Superior temporal gyrus (tissue), 1 donor: ENCODE measurements around the gene UFM1.
"Not testable (repeated sequence)": the region's sequence is repeated elsewhere in the genome, so short reads cannot be mapped to it uniquely, and the experiment has no call there.

ENCODE experiments used
- DNase-seq: peaks from one replicate; pipeline ENCODE4 v3.0.0-alpha.2; 2016; ENCODE audit errors: extremely low spot score

UFM1 gene

DNA sequence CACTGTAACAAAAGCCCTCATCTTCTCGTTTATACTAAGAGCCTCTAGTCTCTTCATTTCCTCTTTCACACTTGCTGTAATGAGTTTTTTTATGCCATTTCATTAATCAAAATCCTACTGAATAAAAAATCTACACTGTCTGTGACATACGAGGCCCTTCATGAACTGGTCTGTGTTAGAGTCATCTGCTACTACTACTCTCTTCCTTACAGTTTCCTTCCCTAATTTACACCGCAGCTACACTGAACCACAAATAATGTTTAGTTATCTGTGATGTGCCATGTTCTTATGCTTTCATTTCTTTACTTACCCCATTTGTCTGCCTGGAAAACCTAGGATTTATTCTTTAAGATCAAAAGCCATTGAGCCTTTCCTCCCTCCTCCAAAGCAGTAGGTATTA, 16.0 kb downstream of the UFM1 start:
- DNase-seq = no peak

DNA sequence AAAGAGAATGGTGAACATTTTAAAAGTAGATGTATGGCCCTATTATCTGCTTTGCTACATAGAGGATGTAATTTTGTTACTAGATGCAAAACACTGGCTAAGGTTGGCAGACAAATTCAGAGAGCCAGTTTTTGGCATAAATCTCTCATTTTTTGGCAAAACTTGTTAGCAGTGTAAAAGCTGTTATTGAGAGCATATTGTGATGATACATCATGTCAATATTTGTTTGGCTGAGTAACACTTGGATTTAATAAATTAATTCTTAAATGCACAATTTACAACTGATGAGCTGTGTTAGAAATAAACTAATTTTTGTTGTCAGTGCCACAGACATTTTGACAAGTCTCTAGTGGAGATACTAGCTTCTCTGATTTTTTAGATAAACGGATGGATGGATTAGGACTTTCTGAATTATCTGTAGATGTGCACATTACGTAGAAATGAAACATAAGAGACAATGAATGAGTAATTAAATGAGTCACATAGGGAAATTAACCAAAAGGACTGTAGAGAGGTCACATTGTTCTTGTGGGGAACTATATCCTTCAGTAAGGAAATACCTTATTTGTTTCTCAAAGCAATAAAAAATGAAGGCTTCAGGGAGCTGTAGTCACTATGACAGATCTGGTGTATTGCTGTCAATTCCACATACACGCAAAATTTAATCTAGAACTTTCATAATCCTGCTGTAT, 17.4 kb downstream of the UFM1 start:
- no peak for DNase-seq

GRCh38 chr13:38369058-38369457, 19.4 kb downstream of the UFM1 start:
- no peak for DNase-seq

DNA sequence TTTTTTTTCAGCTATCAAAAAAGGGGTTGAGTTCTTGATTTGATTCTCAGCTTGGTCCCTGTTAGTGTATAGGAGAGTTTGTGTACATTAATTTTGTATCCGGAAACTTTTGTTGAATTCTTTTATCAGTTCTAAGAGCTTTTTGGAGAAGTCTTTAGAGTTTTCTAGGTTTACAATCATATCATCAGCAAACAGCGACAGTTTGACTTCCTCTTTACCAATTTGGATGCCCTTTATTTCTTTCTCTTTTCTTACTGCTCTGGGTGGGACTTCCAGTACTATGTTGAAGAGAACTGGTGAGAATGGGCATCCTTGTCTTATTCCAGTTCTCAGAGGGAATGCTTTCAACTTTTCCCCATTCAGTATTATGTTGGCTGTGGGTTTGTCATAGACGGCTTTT, 20.4 kb downstream of the UFM1 start:
- DNase-seq = not testable (repeated sequence)

DNA sequence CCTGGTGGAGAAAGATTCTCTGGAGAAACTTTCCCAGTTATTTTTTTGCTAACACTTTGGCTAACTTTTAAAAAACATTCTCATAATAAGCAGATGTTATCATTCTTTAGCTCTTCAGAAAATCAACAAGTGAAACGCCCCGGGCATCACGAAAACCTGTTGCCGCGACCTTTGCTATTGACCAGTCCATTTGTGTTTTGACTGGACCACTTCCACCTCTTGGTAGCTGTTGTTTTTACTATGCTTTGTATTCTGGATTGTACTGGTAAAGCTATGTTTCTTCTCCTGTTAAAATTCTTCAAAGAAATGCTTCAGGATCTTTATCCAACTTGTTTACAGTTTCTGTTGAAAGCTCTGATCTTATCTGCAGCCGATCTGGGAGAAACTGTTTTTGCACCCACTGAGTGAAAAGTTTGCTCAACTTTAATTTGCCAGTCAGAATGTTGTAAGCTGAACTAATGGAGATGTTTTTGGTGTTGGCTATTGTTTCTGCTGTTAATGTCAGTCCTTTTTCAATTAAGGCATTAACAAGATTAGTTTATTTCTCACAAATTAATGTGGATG, 23.3 kb downstream of the UFM1 start:
- no peak for DNase-seq

DNA sequence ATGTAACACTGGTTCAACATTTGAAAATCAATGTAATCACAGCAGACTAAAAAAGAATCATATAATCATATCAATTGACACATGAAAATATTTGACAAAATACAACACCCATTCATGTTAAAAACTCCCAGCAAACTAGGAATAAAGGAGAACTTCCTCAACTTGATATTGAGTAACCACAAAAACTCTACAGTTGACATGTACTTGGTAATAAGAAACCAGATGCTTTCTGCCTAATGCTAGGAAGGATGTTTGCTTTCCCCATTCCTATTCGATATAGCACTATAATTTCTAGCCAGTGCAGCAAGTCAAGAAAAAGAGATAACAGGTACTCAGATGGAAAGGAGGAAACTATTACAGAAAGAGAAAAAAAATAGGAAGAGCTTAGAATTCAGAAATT, 26.9 kb downstream of the UFM1 start:
- no peak for DNase-seq

DNA sequence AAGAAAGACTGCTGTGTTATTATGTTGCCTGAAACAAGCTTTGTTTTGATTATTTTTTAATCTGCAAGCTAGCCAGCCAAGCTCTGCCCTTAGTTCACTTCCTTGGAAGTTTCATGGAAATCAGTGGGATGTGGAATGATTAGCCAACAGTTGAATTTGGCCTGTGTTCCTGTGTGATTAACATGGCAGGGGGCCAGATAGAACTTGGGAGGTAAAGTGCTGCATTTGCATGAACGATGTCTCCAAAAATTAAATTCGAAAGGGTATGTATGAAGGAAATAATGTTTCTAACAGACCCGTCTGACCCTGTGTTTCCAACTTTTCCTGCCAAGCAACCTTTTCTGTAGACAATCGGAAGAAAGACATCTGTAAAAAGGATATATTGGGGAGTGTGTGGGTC, 32.2 kb downstream of the UFM1 start:
- no peak for DNase-seq

DNA sequence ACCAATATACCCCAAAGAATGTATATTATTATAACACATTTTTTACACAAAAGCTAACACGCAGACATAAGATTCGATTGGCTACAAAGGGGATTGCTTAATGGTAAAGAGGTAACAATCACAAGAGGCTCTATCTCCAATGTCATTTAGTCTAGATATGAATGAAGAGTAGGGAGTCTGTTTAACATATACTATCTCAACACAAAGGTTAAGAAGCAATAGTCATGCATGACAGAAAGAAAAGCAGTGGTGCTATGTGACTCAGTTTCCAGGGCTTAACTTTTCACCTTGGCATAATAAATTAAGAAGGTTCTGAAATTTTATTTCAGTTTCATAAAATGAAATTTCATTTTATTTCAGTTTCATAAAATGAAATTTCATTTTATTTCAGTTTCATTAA, 33.3 kb downstream of the UFM1 start:
- no peak for DNase-seq

- DNase-seq = no peak
These were observed 34.5 kb downstream of the UFM1 start for GRCh38 chr13:38384171-38384570.

- DNase-seq = no peak
These were observed 35.7 kb downstream of the UFM1 start for GRCh38 chr13:38385153-38385891.

- no peak for DNase-seq
These were observed 36.8 kb downstream of the UFM1 start for GRCh38 chr13:38386421-38386820.

- DNase-seq = no peak
These were observed 41.7 kb downstream of the UFM1 start for GRCh38 chr13:38391341-38391740.

- DNase-seq = no peak
These were observed 45.3 kb downstream of the UFM1 start for GRCh38 chr13:38394777-38395496.

DNA sequence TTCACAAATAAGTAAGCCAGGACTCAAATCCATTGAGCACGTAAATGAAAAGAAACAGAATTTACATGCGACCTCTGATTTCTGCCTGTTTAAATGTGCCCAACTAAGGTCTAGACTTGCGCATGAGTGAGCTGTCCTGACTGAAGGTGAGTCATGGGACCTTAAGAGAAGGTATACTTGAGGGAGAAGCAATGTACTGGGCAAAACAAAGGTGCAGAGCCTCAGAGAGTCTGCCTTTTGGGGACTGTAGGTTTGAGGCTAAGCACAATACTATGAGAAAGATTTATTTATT, 45.8 kb downstream of the UFM1 start:
- DNase-seq = no peak

DNA sequence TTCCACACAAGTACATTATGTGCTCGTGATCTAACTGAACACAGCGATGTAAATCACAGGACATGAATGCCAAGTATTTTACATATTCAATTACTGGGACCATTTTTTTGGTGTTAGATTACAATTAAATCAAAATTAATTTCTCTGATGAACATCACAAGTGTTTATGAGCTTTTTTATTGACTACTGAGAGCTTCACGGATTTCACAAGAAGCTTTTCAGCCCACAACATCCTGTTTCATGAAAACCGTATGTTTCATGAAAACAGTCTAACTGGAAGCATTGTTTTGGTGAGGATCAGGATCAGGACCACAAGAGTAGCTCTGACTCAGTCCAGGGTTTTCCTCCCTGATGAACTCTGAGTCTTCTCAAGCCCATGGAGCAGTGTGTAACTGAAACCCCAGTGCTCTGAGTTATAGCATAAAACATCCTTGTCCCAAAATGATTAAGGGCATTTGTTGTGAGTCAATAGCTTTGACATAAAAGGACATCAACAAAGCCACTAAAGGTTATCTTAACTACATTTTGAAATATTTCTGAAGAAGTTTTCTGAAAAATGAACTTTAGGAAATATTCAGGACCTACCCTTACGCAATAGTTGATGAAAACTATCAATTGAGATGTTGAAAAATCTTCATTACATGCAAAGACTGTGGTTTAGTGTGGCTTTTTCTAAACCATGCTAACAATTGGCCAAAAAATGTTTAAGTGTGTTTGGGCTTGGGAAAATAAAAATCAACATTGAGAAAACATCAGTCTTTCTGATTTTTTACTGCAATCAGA, 49.3 kb downstream of the UFM1 start:
- no peak for DNase-seq

GRCh38 chr13:38399535-38399934, 49.9 kb downstream of the UFM1 start:
- no peak for DNase-seq

- no peak for DNase-seq
These were observed 51.6 kb downstream of the UFM1 start for GRCh38 chr13:38401276-38401675.

- no peak for DNase-seq
These were observed 55.6 kb downstream of the UFM1 start for GRCh38 chr13:38405216-38405615.

DNA sequence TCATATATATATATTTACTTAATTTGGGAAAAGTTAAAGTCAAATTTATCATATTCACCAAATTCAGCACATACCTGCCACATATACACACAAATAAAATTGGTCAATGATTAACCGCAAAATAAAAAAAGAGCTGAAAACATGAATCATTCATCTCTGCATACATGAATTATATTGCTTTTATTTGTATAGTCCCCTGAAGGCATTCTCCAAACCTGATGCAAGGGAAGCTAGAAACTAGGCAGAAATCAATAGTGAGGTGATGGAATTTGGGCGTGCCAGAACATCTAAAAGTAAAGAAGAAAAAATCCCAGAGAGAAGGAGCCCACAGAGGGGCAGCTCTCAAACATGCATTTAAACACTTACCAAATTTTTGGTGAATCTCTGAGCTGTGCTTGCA, 60.1 kb downstream of the UFM1 start:
- DNase-seq = no peak

- no peak for DNase-seq
These were observed 62.6 kb downstream of the UFM1 start for GRCh38 chr13:38412266-38412665.
